ENCODE data around the gene PNKP. TPM values are rescaled to one million over a fixed set of nuclear protein-coding genes. Genes with fewer than 3 reads are reported as not detected.

The PNKP gene
- total and polyA plus RNA-seq, 9 of the 15 experiments (the other 6 are each of a cell fraction or from before 2014, with no cell fraction given): 2.8 to 85.4 (median 25.3) TPM

DNA sequence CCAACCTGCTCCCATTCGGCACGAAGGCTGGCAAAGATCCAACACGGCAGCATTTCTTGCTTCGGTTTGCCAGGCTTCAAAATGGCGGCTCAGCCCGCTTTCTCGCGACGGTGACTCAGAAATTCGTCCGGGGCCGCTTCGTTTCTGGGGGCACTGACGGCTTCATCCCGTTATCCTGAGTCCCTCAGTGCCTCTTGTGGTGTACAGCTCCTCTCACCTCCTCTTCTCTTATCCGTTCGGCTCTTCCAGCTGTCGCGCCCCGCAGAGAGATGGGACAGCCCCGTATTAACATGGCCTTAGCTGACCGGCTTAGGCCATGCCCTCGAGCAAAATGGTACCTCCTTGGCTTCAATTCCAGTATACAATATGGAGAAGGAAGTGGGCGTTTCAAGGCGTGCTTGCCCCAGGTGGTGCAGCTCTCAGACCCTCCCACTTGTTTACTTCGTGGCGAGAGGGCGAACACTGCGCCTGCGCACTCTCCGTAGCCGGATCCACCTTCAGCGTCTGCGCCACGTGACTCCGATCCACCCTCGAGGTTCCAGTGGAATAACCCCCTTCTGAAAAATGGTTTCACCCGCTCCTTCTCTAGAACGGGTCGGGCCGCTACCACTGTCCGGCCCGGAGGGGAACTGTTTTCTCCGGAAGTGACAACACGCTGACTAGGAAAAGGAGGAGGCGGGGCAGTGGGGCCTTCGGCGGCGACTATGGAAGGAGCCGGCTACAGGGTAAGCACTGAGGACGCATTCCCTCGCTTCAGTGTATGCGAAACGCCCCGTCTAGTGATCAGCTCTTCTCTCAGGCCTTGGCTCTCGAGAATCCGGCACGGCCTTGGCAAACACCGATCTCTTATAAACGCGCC is 9.9 kb upstream of the PNKP start, which contains the start of the genes AKT1S1 and TBC1D17 (continued):
- TF ChIP-seq, protein P1, sequence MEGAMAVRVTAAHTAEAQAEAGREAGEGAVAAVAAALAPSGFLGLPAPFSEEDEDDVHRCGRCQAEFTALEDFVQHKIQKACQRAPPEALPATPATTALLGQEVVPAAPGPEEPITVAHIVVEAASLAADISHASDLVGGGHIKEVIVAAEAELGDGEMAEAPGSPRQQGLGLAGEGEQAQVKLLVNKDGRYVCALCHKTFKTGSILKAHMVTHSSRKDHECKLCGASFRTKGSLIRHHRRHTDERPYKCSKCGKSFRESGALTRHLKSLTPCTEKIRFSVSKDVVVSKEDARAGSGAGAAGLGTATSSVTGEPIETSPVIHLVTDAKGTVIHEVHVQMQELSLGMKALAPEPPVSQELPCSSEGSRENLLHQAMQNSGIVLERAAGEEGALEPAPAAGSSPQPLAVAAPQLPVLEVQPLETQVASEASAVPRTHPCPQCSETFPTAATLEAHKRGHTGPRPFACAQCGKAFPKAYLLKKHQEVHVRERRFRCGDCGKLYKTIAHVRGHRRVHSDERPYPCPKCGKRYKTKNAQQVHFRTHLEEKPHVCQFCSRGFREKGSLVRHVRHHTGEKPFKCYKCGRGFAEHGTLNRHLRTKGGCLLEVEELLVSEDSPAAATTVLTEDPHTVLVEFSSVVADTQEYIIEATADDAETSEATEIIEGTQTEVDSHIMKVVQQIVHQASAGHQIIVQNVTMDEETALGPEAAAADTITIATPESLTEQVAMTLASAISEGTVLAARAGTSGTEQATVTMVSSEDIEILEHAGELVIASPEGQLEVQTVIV (CRISPR knock-in tag; IDR thresholded peaks at IDR 0.05; ENCODE audit: borderline replicate concordance): no peak
- TF ChIP-seq SLC30A9 (CRISPR knock-in tag; IDR thresholded peaks at IDR 0.05) (no peak), ZSCAN29 (IDR thresholded peaks at IDR 0.05) (no peak), PHF8 (IDR thresholded peaks at IDR 0.05; ENCODE audit: borderline replicate concordance, low read length) (peak; percentile 84), ZKSCAN3 (CRISPR knock-in tag; IDR thresholded peaks at IDR 0.05) (no peak), ZNF707 (CRISPR knock-in tag; conservative IDR thresholded peaks at IDR 0.05) (no peak), KLF16 (IDR thresholded peaks at IDR 0.05) (no peak), ERF (CRISPR knock-in tag; IDR thresholded peaks at IDR 0.05) (peak; percentile 87; the same call in 1 of the 2 replicates), TAF15 (IDR thresholded peaks at IDR 0.05; ENCODE audit: low read depth, low read length) (no peak), MTA2 (IDR thresholded peaks at IDR 0.05; ENCODE audit: low read depth) (no peak), SRSF7 (optimal IDR thresholded peaks at IDR 0.05; ENCODE audit: low read depth, low read length) (no peak), LARP7 (IDR thresholded peaks at IDR 0.05) (no peak), ZNF232 (CRISPR knock-in tag; IDR thresholded peaks at IDR 0.05) (no peak), NFE2 (IDR thresholded peaks at IDR 0.05; ENCODE audit: low read depth) (peak; percentile 65)
- TF ChIP-seq, protein P2, sequence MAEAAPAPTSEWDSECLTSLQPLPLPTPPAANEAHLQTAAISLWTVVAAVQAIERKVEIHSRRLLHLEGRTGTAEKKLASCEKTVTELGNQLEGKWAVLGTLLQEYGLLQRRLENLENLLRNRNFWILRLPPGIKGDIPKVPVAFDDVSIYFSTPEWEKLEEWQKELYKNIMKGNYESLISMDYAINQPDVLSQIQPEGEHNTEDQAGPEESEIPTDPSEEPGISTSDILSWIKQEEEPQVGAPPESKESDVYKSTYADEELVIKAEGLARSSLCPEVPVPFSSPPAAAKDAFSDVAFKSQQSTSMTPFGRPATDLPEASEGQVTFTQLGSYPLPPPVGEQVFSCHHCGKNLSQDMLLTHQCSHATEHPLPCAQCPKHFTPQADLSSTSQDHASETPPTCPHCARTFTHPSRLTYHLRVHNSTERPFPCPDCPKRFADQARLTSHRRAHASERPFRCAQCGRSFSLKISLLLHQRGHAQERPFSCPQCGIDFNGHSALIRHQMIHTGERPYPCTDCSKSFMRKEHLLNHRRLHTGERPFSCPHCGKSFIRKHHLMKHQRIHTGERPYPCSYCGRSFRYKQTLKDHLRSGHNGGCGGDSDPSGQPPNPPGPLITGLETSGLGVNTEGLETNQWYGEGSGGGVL (CRISPR knock-in tag; IDR thresholded peaks at IDR 0.05): no peak
- TF ChIP-seq, protein P3, sequence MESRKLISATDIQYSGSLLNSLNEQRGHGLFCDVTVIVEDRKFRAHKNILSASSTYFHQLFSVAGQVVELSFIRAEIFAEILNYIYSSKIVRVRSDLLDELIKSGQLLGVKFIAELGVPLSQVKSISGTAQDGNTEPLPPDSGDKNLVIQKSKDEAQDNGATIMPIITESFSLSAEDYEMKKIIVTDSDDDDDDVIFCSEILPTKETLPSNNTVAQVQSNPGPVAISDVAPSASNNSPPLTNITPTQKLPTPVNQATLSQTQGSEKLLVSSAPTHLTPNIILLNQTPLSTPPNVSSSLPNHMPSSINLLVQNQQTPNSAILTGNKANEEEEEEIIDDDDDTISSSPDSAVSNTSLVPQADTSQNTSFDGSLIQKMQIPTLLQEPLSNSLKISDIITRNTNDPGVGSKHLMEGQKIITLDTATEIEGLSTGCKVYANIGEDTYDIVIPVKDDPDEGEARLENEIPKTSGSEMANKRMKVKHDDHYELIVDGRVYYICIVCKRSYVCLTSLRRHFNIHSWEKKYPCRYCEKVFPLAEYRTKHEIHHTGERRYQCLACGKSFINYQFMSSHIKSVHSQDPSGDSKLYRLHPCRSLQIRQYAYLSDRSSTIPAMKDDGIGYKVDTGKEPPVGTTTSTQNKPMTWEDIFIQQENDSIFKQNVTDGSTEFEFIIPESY (CRISPR knock-in tag; IDR thresholded peaks at IDR 0.05): 0 out of 2 replicates have a peak, but pooled peaks have one; percentile 8
- TF ChIP-seq, protein P4, sequence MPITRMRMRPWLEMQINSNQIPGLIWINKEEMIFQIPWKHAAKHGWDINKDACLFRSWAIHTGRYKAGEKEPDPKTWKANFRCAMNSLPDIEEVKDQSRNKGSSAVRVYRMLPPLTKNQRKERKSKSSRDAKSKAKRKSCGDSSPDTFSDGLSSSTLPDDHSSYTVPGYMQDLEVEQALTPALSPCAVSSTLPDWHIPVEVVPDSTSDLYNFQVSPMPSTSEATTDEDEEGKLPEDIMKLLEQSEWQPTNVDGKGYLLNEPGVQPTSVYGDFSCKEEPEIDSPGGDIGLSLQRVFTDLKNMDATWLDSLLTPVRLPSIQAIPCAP (CRISPR knock-in tag; IDR thresholded peaks at IDR 0.05; ENCODE audit: borderline replicate concordance): no peak
- TF ChIP-seq, protein P5, sequence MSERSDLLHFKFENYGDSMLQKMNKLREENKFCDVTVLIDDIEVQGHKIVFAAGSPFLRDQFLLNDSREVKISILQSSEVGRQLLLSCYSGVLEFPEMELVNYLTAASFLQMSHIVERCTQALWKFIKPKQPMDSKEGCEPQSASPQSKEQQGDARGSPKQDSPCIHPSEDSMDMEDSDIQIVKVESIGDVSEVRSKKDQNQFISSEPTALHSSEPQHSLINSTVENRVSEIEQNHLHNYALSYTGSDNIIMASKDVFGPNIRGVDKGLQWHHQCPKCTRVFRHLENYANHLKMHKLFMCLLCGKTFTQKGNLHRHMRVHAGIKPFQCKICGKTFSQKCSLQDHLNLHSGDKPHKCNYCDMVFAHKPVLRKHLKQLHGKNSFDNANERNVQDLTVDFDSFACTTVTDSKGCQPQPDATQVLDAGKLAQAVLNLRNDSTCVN (CRISPR knock-in tag; IDR thresholded peaks at IDR 0.05): no peak
- TF ChIP-seq, protein P6, sequence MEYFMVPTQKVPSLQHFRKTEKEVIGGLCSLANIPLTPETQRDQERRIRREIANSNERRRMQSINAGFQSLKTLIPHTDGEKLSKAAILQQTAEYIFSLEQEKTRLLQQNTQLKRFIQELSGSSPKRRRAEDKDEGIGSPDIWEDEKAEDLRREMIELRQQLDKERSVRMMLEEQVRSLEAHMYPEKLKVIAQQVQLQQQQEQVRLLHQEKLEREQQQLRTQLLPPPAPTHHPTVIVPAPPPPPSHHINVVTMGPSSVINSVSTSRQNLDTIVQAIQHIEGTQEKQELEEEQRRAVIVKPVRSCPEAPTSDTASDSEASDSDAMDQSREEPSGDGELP (CRISPR knock-in tag; IDR thresholded peaks at IDR 0.05; ENCODE audit: borderline replicate concordance): peak; percentile 95
